NCI-H2196 treated with DMSO at 0.1 percent for 48 hours (cell line): ENCODE data around the gene BSDC1.
A peak's percentile ranks its signal among the peaks of the same experiment; 100 is the strongest.
"Not testable (repeated sequence)": the region's sequence is repeated elsewhere in the genome, so short reads cannot be mapped to it uniquely, and the experiment has no call there.

Experiments
- DNase-seq: peaks from one replicate; lab custom pipeline; 2025; ENCODE audit not compliant: unreplicated experiment; lab: John Stamatoyannopoulos, UW

The BSDC1 gene

GRCh38 chr1:32361308-32361673, 33.0 kb downstream of the BSDC1 start:
- no peak for DNase-seq

GRCh38 chr1:32358435-32358834, 35.8 kb downstream of the BSDC1 start:
- no peak for DNase-seq

GRCh38 chr1:32357614-32358013, 36.6 kb downstream of the BSDC1 start:
- no peak for DNase-seq

GRCh38 chr1:32356478-32356877, 37.8 kb downstream of the BSDC1 start:
- DNase-seq: no peak

- DNase-seq: not testable (repeated sequence)
These were observed 38.5 kb downstream of the BSDC1 start for GRCh38 chr1:32355778-32356177.

GRCh38 chr1:32353886-32354570, 40.2 kb downstream of the BSDC1 start:
- DNase-seq: no peak

- DNase-seq: no peak
These were observed 40.8 kb downstream of the BSDC1 start for GRCh38 chr1:32353431-32353830.

GRCh38 chr1:32352831-32353383, 41.3 kb downstream of the BSDC1 start:
- no peak for DNase-seq

GRCh38 chr1:32352239-32352745, 41.9 kb downstream of the BSDC1 start:
- DNase-seq: no peak

GRCh38 chr1:32351399-32352238, 42.6 kb downstream of the BSDC1 start:
- DNase-seq: peak; percentile 92

GRCh38 chr1:32350785-32351398, 43.3 kb downstream of the BSDC1 start:
- peak; percentile 90 for DNase-seq

- no peak for DNase-seq
These were observed 45.0 kb downstream of the BSDC1 start for GRCh38 chr1:32349211-32349708.

GRCh38 chr1:32346532-32347157, 47.6 kb downstream of the BSDC1 start:
- no peak for DNase-seq

- peak; percentile 27 for DNase-seq
These were observed 48.9 kb downstream of the BSDC1 start for GRCh38 chr1:32345289-32345827.

- DNase-seq: no peak
These were observed 51.5 kb downstream of the BSDC1 start for GRCh38 chr1:32342704-32343103.

- DNase-seq: no peak
These were observed 52.3 kb downstream of the BSDC1 start for GRCh38 chr1:32341971-32342370.

GRCh38 chr1:32341186-32341757, 53.0 kb downstream of the BSDC1 start:
- DNase-seq: no peak

GRCh38 chr1:32339363-32339978, 54.8 kb downstream of the BSDC1 start:
- no peak for DNase-seq

GRCh38 chr1:32338637-32339145, 55.5 kb downstream of the BSDC1 start:
- DNase-seq: no peak
